ENCODE data around the gene SLC9A2. TPM values are rescaled to one million over a fixed set of nuclear protein-coding genes. Genes with fewer than 3 reads are reported as not detected.

The SLC9A2 gene
- total and polyA plus RNA-seq, 2 donors (not counting 1 experiment from before 2014, with no cell fraction given) = not detected

DNA sequence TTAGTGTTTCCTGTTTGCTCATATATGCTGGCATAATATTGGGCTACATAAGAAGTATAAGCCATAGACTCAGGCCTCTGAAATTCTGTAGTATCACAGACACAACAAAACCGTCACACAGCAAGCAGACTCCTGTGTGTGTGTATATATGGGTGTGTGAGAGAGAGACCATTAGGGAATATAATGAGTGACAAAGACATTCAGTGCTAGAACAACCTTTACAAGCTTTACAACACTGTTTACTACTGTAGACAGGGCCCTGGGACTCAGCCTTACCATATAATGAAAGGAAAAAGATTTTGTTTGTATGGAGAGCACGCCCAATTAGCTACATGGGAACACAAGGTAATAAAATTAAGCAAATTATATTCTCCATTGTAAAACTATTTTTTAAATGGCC, 77.1 kb downstream of the SLC9A2 start:
- DNase-seq (ENCODE audit: low read depth in 2 of 2) = no peak
- Histone ChIP-seq H4K20me1 (ENCODE audit: control insufficient read depth, extremely low read depth, insufficient read depth, low read length) (no peaks in the 10 kb centered on the region), H3K4me3 (replicated peaks in 1 of 4; ENCODE audit: control extremely low read depth in 1 of 4, insufficient read depth in 1 of 4, low read depth in 3 of 4, low read length in 4 of 4) (no peak overlapping the region), H2AFZ (ENCODE audit: low read length) (no peak overlapping the region), H3K27me3 (ENCODE audit: control insufficient read depth, insufficient read depth, low read length) (no peaks in the 10 kb centered on the region), H3K79me2 (ENCODE audit: control insufficient read depth, insufficient read depth, low read length) (no peaks in the 10 kb centered on the region), H3K9me3 (ENCODE audit: control insufficient read depth, insufficient read depth, low read depth, low read length) (no peaks in the 10 kb centered on the region), H3K4me1 (ENCODE audit: control insufficient read depth, extremely low read depth, insufficient read depth, low read length) (no peaks in the 10 kb centered on the region), H3K9ac (ENCODE audit: insufficient read depth, low read length) (no peak overlapping the region), H3K4me2 (ENCODE audit: extremely low read depth, insufficient read depth, low read length) (no peak overlapping the region), H3K27ac (ENCODE audit: insufficient read depth, low read length) (no peak overlapping the region), H3K36me3 (ENCODE audit: control insufficient read depth, insufficient read depth, low read length) (no peaks in the 10 kb centered on the region)
- TF ChIP-seq EZH2 (IDR thresholded peaks at IDR 0.05; ENCODE audit: low read length, missing control alignments) = no peak
- TF ChIP-seq, protein P1, sequence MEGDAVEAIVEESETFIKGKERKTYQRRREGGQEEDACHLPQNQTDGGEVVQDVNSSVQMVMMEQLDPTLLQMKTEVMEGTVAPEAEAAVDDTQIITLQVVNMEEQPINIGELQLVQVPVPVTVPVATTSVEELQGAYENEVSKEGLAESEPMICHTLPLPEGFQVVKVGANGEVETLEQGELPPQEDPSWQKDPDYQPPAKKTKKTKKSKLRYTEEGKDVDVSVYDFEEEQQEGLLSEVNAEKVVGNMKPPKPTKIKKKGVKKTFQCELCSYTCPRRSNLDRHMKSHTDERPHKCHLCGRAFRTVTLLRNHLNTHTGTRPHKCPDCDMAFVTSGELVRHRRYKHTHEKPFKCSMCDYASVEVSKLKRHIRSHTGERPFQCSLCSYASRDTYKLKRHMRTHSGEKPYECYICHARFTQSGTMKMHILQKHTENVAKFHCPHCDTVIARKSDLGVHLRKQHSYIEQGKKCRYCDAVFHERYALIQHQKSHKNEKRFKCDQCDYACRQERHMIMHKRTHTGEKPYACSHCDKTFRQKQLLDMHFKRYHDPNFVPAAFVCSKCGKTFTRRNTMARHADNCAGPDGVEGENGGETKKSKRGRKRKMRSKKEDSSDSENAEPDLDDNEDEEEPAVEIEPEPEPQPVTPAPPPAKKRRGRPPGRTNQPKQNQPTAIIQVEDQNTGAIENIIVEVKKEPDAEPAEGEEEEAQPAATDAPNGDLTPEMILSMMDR (conservative IDR thresholded peaks at IDR 0.05 in 1 of 2, IDR thresholded peaks at IDR 0.05 in 1 of 2; ENCODE audit: low read depth in 1 of 2, low read length in 2 of 2) = no peak

DNA sequence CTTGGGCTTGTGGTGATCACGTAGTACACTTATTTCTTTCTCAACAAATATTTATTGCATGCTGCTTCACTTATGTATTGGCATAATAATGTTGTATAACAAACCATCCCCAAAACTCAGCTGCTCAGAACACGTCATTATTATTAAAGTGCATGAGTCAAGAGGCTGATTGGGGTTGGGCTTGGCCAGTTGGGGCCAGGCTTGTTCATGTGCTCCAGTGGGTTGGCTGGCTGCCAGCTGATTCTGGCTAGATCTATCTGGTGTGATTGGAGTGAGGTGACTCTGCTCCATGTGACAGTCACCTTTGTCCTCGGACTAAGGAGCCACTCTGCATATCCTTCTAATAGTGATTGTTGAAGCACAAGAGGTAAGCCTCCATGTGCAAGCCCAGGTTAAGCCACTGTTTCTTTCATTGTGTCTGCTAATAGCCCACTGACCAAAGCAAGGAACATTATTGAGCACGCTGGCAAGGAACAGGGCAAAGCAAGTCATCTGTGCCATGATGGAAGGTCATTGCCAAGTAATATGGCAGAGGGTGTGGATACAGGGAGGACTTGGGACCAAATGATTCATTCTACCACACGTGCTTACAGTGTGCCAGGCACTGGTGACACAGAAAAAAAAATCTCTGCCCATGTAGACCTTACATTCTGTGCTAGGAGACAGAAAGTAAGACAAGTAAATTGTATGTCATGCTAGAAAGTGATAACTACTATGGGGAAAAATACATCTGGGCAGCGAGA, 79.2 kb downstream of the SLC9A2 start:
- TF ChIP-seq EZH2 (IDR thresholded peaks at IDR 0.05; ENCODE audit: low read length, missing control alignments) = no peak
- TF ChIP-seq, protein P1 (conservative IDR thresholded peaks at IDR 0.05 in 1 of 2, IDR thresholded peaks at IDR 0.05 in 1 of 2; ENCODE audit: low read depth in 1 of 2, low read length in 2 of 2) = no peak
- Histone ChIP-seq H3K9ac (ENCODE audit: insufficient read depth, low read length) (no peak overlapping the region), H3K4me2 (ENCODE audit: extremely low read depth, insufficient read depth, low read length) (no peak overlapping the region), H3K79me2 (ENCODE audit: control insufficient read depth, insufficient read depth, low read length) (no peaks in the 10 kb centered on the region), H3K36me3 (ENCODE audit: control insufficient read depth, insufficient read depth, low read length) (no peaks in the 10 kb centered on the region), H2AFZ (ENCODE audit: low read length) (no peak overlapping the region), H3K4me1 (ENCODE audit: control insufficient read depth, extremely low read depth, insufficient read depth, low read length) (no peaks in the 10 kb centered on the region), H4K20me1 (ENCODE audit: control insufficient read depth, extremely low read depth, insufficient read depth, low read length) (no peaks in the 10 kb centered on the region), H3K27me3 (ENCODE audit: control insufficient read depth, insufficient read depth, low read length) (no peaks in the 10 kb centered on the region), H3K27ac (ENCODE audit: insufficient read depth, low read length) (no peak overlapping the region), H3K4me3 (replicated peaks in 1 of 4; ENCODE audit: control extremely low read depth in 1 of 4, insufficient read depth in 1 of 4, low read depth in 3 of 4, low read length in 4 of 4) (no peak overlapping the region), H3K9me3 (ENCODE audit: control insufficient read depth, insufficient read depth, low read depth, low read length) (no peaks in the 10 kb centered on the region)
- DNase-seq (ENCODE audit: low read depth in 2 of 2) = peak; percentile 5

DNA sequence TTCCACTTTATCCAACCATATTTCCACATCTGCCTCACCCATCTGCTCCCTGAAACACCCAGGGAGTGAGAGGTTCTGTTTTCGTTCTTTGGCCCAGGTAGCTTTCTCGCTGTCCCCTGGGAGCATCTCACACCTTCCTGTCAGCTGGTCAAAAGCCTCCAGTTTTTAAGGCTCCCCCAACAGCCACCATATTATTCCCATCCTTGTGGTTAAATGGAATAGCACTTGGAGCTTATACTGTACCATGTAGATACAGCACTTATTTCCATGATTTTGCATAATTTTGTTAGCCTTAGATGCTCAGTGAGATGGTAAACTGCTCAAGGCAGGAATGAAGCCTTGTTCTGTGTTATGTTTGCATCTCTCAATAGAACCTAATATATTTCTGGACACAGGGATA, 84.0 kb downstream of the SLC9A2 start:
- no peak for DNase-seq (ENCODE audit: low read depth in 2 of 2)
- Histone ChIP-seq H2AFZ (ENCODE audit: low read length) (no peak overlapping the region), H3K27ac (ENCODE audit: insufficient read depth, low read length) (no peak overlapping the region), H3K27me3 (ENCODE audit: control insufficient read depth, insufficient read depth, low read length) (peaks cover 5% of the 10 kb centered on the region), H3K36me3 (ENCODE audit: control insufficient read depth, insufficient read depth, low read length) (no peaks in the 10 kb centered on the region), H3K79me2 (ENCODE audit: control insufficient read depth, insufficient read depth, low read length) (no peaks in the 10 kb centered on the region), H3K4me3 (replicated peaks in 1 of 4; ENCODE audit: control extremely low read depth in 1 of 4, insufficient read depth in 1 of 4, low read depth in 3 of 4, low read length in 4 of 4) (no peak overlapping the region), H3K4me1 (ENCODE audit: control insufficient read depth, extremely low read depth, insufficient read depth, low read length) (no peaks in the 10 kb centered on the region), H3K9me3 (ENCODE audit: control insufficient read depth, insufficient read depth, low read depth, low read length) (no peaks in the 10 kb centered on the region), H4K20me1 (ENCODE audit: control insufficient read depth, extremely low read depth, insufficient read depth, low read length) (no peaks in the 10 kb centered on the region), H3K4me2 (ENCODE audit: extremely low read depth, insufficient read depth, low read length) (no peak overlapping the region), H3K9ac (ENCODE audit: insufficient read depth, low read length) (no peak overlapping the region)
- TF ChIP-seq, protein P1 (conservative IDR thresholded peaks at IDR 0.05 in 1 of 2, IDR thresholded peaks at IDR 0.05 in 1 of 2; ENCODE audit: low read depth in 1 of 2, low read length in 2 of 2) = no peak
- TF ChIP-seq EZH2 (IDR thresholded peaks at IDR 0.05; ENCODE audit: low read length, missing control alignments) = no peak
